Bronchial epithelial cell (primary cell): ENCODE results near the gene MGAT5B. TPM values are rescaled to one million over a fixed set of nuclear protein-coding genes. Genes with fewer than 3 reads are reported as not detected.
A peak's percentile ranks its signal among the peaks of the same experiment; 100 is the strongest.

Source experiments
- DNase-seq: peaks from one replicate; pipeline ENCODE4 v3.0.0-alpha.2; 2010; ENCODE audit warnings: low read depth
- FAIRE-seq: peaks from 2 replicates; lab custom pipeline; 2011; peaks lifted over from hg19 to GRCh38; lab: Jason Lieb, UNC
- H3K27me3 ChIP-seq: 2 replicates; pipeline ENCODE4 v1.5.1; 2011; ENCODE audit warnings: low read length; ENCODE audit not compliant: control insufficient read depth, insufficient read depth
- H3K36me3 ChIP-seq: 2 replicates; pipeline ENCODE4 v1.5.1; 2011; ENCODE audit warnings: low read length; ENCODE audit not compliant: control insufficient read depth, insufficient read depth
- H3K4me3 ChIP-seq: 2 replicates; pipeline ENCODE4 v1.5.1; 2011; ENCODE audit warnings: mild to moderate bottlenecking, low read depth, low read length, control low read depth
- CTCF ChIP-seq: IDR thresholded peaks from 2 replicates; pipeline ENCODE4 v1.5.1; 2011; ENCODE audit warnings: mild to moderate bottlenecking, moderate library complexity, low read length, control low read depth, inconsistent platforms; ENCODE audit not compliant: insufficient read depth, severe bottlenecking
- total RNA-seq: library from RNA; depleted of rRNA; stranded (reverse); fragments of >200 nt; gene quantifications from 2 replicates; pipeline ENCODE4 v1.2.1, GENCODE V29; 2014

Gene MGAT5B
- under 0.01 TPM in 1 of 2 replicates, not detected in the other for total RNA-seq

- FAIRE-seq, result no peak
- DNase-seq, result peak; percentile 43
- H3K27me3 ChIP-seq, result peaks cover 24% of the 10 kb centered on the region
Observed at GRCh38 chr17:76868176-76868668, at the start of gene MGAT5B. TSS of gene MGAT5B (plus strand) at chr17:76868404. CDS start at chr17:76869030, 626 bp downstream.

GRCh38 chr17:76820039-76820438 lies 48.2 kb upstream of the MGAT5B start:
- FAIRE-seq (no peak), DNase-seq (no peak)

More at GRCh38 chr17:76868176-76868668, at the start of gene MGAT5B:
- Histone ChIP-seq H3K36me3 (no peaks in the 10 kb centered on the region), H3K4me3 (no peak within 1 kb of the TSS)
- TF ChIP-seq CTCF, result peak; percentile 66

GRCh38 chr17:76820561-76820960 lies 47.6 kb upstream of the MGAT5B start:
- Histone ChIP-seq H3K36me3 (no peaks in the 10 kb centered on the region), H3K27me3 (peaks cover 1% of the 10 kb centered on the region), H3K4me3 (no peak overlapping the region)
- no peak for FAIRE-seq
- no peak for DNase-seq
- no peak for TF ChIP-seq CTCF

More at GRCh38 chr17:76820039-76820438, 48.2 kb upstream of the MGAT5B start:
- peaks cover 1% of the 10 kb centered on the region for H3K27me3 ChIP-seq
- TF ChIP-seq CTCF, result no peak
- no peak overlapping the region for H3K4me3 ChIP-seq
- H3K36me3 ChIP-seq, result no peaks in the 10 kb centered on the region

- no peak overlapping the region for H3K4me3 ChIP-seq
- H3K27me3 ChIP-seq, result no peaks in the 10 kb centered on the region
- TF ChIP-seq CTCF, result no peak
- no peak for DNase-seq
- no peak for FAIRE-seq
- H3K36me3 ChIP-seq, result no peaks in the 10 kb centered on the region
Observed at GRCh38 chr17:76822184-76822778, 45.9 kb upstream of the MGAT5B start.

- DNase-seq (no peak), FAIRE-seq (no peak)
- Histone ChIP-seq H3K36me3 (no peaks in the 10 kb centered on the region), H3K4me3 (no peak overlapping the region), H3K27me3 (no peaks in the 10 kb centered on the region)
- no peak for TF ChIP-seq CTCF
Observed at GRCh38 chr17:76824093-76824492, 44.1 kb upstream of the MGAT5B start.
